IPS-15b (cell line): ENCODE measurements around the gene FAAP100.

Experiments used
- H3K27me3 ChIP-seq: one replicate; pipeline ENCODE4 v1.6.1; 2013; ENCODE audit warnings: low read length; ENCODE audit not compliant: control insufficient read depth, insufficient read depth
- H3K36me3 ChIP-seq: one replicate; pipeline ENCODE4 v1.6.1; 2013; ENCODE audit warnings: low read length; ENCODE audit not compliant: control insufficient read depth, insufficient read depth
- H3K4me1 ChIP-seq: one replicate; pipeline ENCODE4 v1.6.1; 2013; ENCODE audit warnings: mild to moderate bottlenecking, low read length; ENCODE audit not compliant: control insufficient read depth, insufficient read depth
- H3K4me3 ChIP-seq: one replicate; pipeline ENCODE4 v1.5.1; 2013; ENCODE audit warnings: low read depth, low read length
- H3K9ac ChIP-seq: one replicate; pipeline ENCODE4 v1.6.1; 2013; ENCODE audit warnings: low read depth, mild to moderate bottlenecking, low read length
- H3K9me3 ChIP-seq: one replicate; pipeline ENCODE4 v1.6.1; 2013; ENCODE audit warnings: mild to moderate bottlenecking, low read length; ENCODE audit not compliant: control insufficient read depth, insufficient read depth

FAAP100 gene

GRCh38 chr17:81492706-81493105 lies 59.4 kb downstream of the FAAP100 start:
- H3K27me3 ChIP-seq, result no peaks in the 10 kb centered on the region
- no peaks in the 10 kb centered on the region for H3K9me3 ChIP-seq
- no peaks in the 10 kb centered on the region for H3K36me3 ChIP-seq
- H3K4me1 ChIP-seq, result peaks cover 16% of the 10 kb centered on the region
- H3K4me3 ChIP-seq, result no peak overlapping the region
- no peak overlapping the region for H3K9ac ChIP-seq

- H3K9me3 ChIP-seq, result no peaks in the 10 kb centered on the region
- H3K9ac ChIP-seq, result no peak overlapping the region
- H3K4me3 ChIP-seq, result no peak overlapping the region
- H3K27me3 ChIP-seq, result peaks cover 3% of the 10 kb centered on the region
- H3K4me1 ChIP-seq, result peaks cover 16% of the 10 kb centered on the region
- H3K36me3 ChIP-seq, result no peaks in the 10 kb centered on the region
Measured at GRCh38 chr17:81492202-81492601, 60.0 kb downstream of the FAAP100 start.

- H3K4me1 ChIP-seq, result peaks cover 16% of the 10 kb centered on the region
- no peaks in the 10 kb centered on the region for H3K9me3 ChIP-seq
- H3K27me3 ChIP-seq, result peaks cover 3% of the 10 kb centered on the region
- H3K4me3 ChIP-seq, result no peak overlapping the region
- no peaks in the 10 kb centered on the region for H3K36me3 ChIP-seq
- no peak overlapping the region for H3K9ac ChIP-seq
Measured at GRCh38 chr17:81491761-81492160, 60.4 kb downstream of the FAAP100 start.

- peaks cover 16% of the 10 kb centered on the region for H3K4me1 ChIP-seq
- peaks cover 7% of the 10 kb centered on the region for H3K27me3 ChIP-seq
- H3K9ac ChIP-seq, result no peak overlapping the region
- no peak overlapping the region for H3K4me3 ChIP-seq
- no peaks in the 10 kb centered on the region for H3K9me3 ChIP-seq
- H3K36me3 ChIP-seq, result no peaks in the 10 kb centered on the region
Measured at GRCh38 chr17:81491181-81491581, 61.0 kb downstream of the FAAP100 start.

- H3K9ac ChIP-seq, result no peak overlapping the region
- no peak overlapping the region for H3K4me3 ChIP-seq
- no peaks in the 10 kb centered on the region for H3K9me3 ChIP-seq
- H3K36me3 ChIP-seq, result no peaks in the 10 kb centered on the region
- H3K27me3 ChIP-seq, result peaks cover 11% of the 10 kb centered on the region
- peaks cover 16% of the 10 kb centered on the region for H3K4me1 ChIP-seq
Measured at GRCh38 chr17:81489998-81490992, 61.9 kb downstream of the FAAP100 start.
